Lung (tissue), 12 donors: ENCODE data around the gene SUSD4. TPM values are rescaled to one million over a fixed set of nuclear protein-coding genes. Genes with fewer than 3 reads are reported as not detected.

Experiments
- ATAC-seq: fragments of 200-7000 bp; cut with Tn5 transposase; one replicate; pipeline ENCODE4 v1.9.1; 2020; ENCODE audit warnings: moderate number of reproducible peaks; ENCODE audit not compliant: insufficient read depth, low FRiP score
- DNase-seq, 3 donors: peaks; one replicate each; pipeline ENCODE4 v3.0.0-alpha.2; 2013 to 2017
- H3K27ac ChIP-seq, 2 donors: one replicate each; pipeline ENCODE4 v1.5.1; 2013; ENCODE audit warnings: mild to moderate bottlenecking in 2 of 2, moderate library complexity in 2 of 2, control low read depth in 1 of 2, inconsistent platforms in 1 of 2, low read depth in 1 of 2, low read length in 1 of 2
- H3K27me3 ChIP-seq, 3 donors: one replicate each; pipeline ENCODE4 v1.5.1; 2013; ENCODE audit warnings: low read length in 2 of 3; ENCODE audit not compliant: control insufficient read depth in 3 of 3, insufficient read depth in 3 of 3
- H3K36me3 ChIP-seq, 4 donors: one replicate each; pipeline ENCODE4 v1.5.1; 2013; ENCODE audit warnings: low read length in 4 of 4, mild to moderate bottlenecking in 1 of 4, moderate library complexity in 1 of 4; ENCODE audit not compliant: control insufficient read depth in 4 of 4, insufficient read depth in 4 of 4
- H3K4me1 ChIP-seq, 5 donors: one replicate each; pipeline ENCODE4 v1.5.1; 2013; ENCODE audit warnings: low read length in 5 of 5, mild to moderate bottlenecking in 2 of 5, moderate library complexity in 1 of 5; ENCODE audit not compliant: control insufficient read depth in 5 of 5, insufficient read depth in 5 of 5
- H3K4me3 ChIP-seq: one replicate; pipeline ENCODE4 v1.5.1; 2013; ENCODE audit warnings: mild to moderate bottlenecking, control low read depth, moderate library complexity
- H3K9ac ChIP-seq, 2 donors: one replicate each; pipeline ENCODE4 v1.5.1; 2013; ENCODE audit warnings: low read length in 2 of 2, control low read depth in 1 of 2; ENCODE audit not compliant: insufficient read depth in 1 of 2
- H3K9me3 ChIP-seq, 4 donors: one replicate each; pipeline ENCODE4 v1.5.1; 2013; ENCODE audit warnings: low read length in 3 of 4, mild to moderate bottlenecking in 1 of 4, moderate library complexity in 1 of 4; ENCODE audit not compliant: control insufficient read depth in 4 of 4, insufficient read depth in 3 of 4
- WGBS, 2 donors: extraction: QIAGEN DNeasy Blood & Tissue Kit; methylation state at CpG; one replicate each; pipeline ENCODE4 v1.1.7; 2013; 5-methylcytosine and 5-hydroxymethylcytosine counted together
- polyA plus RNA-seq, 2 donors: library from polyadenylated mRNA; stranded (reverse); fragments of 200-250 nt; gene quantifications; one replicate each; pipeline ENCODE4 v1.2.1, GENCODE V29; 2013
- total RNA-seq, 2 donors: library from RNA; depleted of rRNA in 1 of 2; stranded (reverse); fragments of >200 nt in 1 of 2; gene quantifications; one replicate each; pipeline ENCODE4 v1.2.1, GENCODE V29; 2014 to 2021
- TF ChIP-seq, protein P1 (sequence below): IDR thresholded peaks from 2 replicates; pipeline ENCODE4 v1.5.1; 2012; ENCODE audit warnings: mild to moderate bottlenecking; ENCODE audit errors: control extremely low read depth, extremely low read depth
- donor health status: control.
- donor health status: control.
- donor health status: Bipolar disorder and iron deficiency.
- donor health status: healthy.
- donor health status: DM: yes; HTN: yes; CAD: no.

SUSD4 gene
- total and polyA plus RNA-seq, 4 donors: 2.8 to 17.0 (median 4.9) TPM

DNA sequence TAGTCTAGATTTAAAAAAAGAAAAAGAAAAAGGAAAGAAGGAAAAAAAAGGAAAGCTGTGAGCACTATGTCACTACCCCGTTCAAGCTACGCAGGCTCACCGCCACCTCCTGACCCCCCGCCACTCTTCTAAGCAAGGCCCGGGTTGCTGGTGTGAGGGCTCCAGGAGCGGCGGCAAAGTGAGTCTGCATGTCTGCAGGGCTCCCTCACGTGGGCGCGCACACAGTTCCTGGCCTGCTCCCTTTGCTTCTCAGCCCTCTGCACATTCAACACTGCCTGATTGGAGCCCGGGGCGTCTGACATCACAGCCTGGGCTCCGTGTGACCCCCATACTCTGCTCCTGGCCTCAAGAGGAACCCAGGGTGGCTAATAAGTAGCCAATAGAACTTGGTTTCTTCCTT is 139.5 kb downstream of the SUSD4 start:
- Histone ChIP-seq H3K9me3 (peaks cover 0 to under 1% (median 0%) of the 10 kb centered on the region in 4 donors), H3K27me3 (no peaks in the 10 kb centered on the region), H3K9ac (no peak overlapping the region), H3K27ac (no peak overlapping the region), H3K4me3 (no peak overlapping the region), H3K36me3 (no peaks in the 10 kb centered on the region), H3K4me1 (no peaks in the 10 kb centered on the region)
- DNase-seq (no peak), ATAC-seq (no peak)
- WGBS, 2 donors: 87 to 89% methylated on average over 13 of the region's 13 CpGs
- TF ChIP-seq, protein P1, sequence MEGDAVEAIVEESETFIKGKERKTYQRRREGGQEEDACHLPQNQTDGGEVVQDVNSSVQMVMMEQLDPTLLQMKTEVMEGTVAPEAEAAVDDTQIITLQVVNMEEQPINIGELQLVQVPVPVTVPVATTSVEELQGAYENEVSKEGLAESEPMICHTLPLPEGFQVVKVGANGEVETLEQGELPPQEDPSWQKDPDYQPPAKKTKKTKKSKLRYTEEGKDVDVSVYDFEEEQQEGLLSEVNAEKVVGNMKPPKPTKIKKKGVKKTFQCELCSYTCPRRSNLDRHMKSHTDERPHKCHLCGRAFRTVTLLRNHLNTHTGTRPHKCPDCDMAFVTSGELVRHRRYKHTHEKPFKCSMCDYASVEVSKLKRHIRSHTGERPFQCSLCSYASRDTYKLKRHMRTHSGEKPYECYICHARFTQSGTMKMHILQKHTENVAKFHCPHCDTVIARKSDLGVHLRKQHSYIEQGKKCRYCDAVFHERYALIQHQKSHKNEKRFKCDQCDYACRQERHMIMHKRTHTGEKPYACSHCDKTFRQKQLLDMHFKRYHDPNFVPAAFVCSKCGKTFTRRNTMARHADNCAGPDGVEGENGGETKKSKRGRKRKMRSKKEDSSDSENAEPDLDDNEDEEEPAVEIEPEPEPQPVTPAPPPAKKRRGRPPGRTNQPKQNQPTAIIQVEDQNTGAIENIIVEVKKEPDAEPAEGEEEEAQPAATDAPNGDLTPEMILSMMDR: no peak

DNA sequence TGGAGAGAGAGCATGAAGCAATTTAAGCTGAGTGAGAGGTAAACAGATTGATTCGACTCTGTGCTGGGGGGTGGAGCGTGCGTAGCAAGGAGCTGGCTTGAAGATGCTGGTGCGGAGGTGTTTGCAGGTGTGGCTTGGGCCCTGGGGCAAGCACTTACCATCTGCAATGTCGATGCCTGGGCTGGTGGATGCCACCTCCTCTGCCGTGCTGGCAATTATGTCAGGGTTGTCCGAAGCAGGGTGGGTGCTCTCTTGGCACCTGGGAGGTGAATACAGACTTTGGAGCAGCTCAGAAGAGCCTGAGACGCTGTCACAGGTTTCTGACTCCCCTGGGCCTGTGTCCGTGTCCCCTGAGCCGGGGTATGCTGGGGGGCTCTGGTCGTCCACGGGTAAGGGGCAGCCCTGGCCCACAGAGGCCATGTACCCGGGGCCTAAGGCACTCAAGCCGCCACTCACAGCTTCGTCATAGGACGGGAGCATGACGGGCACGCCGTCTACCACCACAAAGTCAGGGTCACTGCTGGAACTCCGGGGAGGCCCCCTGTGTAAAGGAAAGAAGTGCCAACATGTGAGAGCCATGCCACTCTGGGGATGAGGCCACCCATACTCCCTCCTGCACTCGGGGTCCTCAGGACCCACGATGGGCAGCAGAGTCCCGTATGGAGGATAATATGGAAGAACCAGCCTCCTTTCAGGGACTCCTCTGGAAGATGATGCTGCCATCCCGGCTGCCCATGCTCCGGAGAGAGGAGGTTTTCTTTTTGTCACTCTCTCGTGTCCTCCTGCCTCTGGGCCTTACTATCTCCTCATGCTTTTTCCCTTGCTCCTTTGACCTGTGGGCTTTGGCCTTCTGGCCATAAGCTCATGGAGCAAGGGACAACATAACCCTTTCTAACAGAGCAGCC is 140.6 kb downstream of the SUSD4 start:
- H3K27me3 ChIP-seq: no peaks in the 10 kb centered on the region
- peaks cover 0 to 9% (median 0%) of the 10 kb centered on the region in 4 donors for H3K9me3 ChIP-seq
- 95 to 97% methylated on average over 26 of the region's 26 CpGs for WGBS, 2 donors
- no peak overlapping the region for H3K9ac ChIP-seq
- no peaks in the 10 kb centered on the region for H3K4me1 ChIP-seq
- DNase-seq (no peak), ATAC-seq (no peak)
- H3K4me3 ChIP-seq: no peak overlapping the region
- H3K27ac ChIP-seq: no peak overlapping the region
- H3K36me3 ChIP-seq: no peaks in the 10 kb centered on the region
- TF ChIP-seq, protein P1: no peak

DNA sequence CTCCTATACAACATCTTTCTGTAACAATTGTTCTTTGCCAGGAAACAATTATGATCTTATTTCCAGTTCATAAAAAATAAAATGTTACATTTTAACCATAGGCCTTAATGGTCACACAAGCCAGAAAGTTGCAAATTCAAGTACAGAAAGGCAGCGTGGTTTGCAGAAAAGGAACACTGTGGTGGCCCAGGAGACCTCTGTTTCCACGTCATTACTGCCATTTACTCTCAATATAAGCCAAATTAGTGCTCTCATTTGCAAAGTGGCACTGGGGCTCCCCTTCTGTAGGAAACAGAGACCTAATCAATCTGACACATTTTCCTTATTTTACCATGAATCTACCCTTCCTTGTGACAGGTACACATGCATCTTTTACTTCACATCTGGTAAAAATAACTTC is 141.6 kb downstream of the SUSD4 start:
- TF ChIP-seq, protein P1: no peak
- Histone ChIP-seq H3K4me3 (no peak overlapping the region), H3K27me3 (no peaks in the 10 kb centered on the region), H3K9ac (no peak overlapping the region), H3K9me3 (peaks cover 0 to 9% (median 0%) of the 10 kb centered on the region in 4 donors), H3K4me1 (no peaks in the 10 kb centered on the region), H3K36me3 (no peaks in the 10 kb centered on the region), H3K27ac (no peak overlapping the region)
- ATAC-seq (no peak), DNase-seq (no peak)
- 80 to 81% methylated on average over 2 of the region's 2 CpGs for WGBS, 2 donors
